K562 (cell line): Measurements from ENCODE around the gene AGAP3. TPM values are rescaled to one million over a fixed set of nuclear protein-coding genes. Genes with fewer than 3 reads are reported as not detected.

Source experiments
- BHLHE40 ChIP-seq: IDR thresholded peaks from 2 replicates; pipeline ENCODE4 v1.6.1; 2011; ENCODE audit warnings: low read length, improper control_type of control experiment
- CTBP1 ChIP-seq: fragments of 450-650 bp; IDR thresholded peaks from 2 replicates; pipeline ENCODE4 v1.6.1; 2016; ENCODE audit warnings: borderline replicate concordance
- CTCF ChIP-seq, 3 experiments: IDR thresholded peaks in 2 of 3; conservative IDR thresholded peaks in 1 of 3; 2 replicates each; pipeline ENCODE4 v1.5.1; 2011 to 2012; ENCODE audit warnings: low read length in 3 of 3, mild to moderate bottlenecking in 3 of 3, control low read depth in 2 of 3, improper control_type of control experiment in 1 of 3, inconsistent platforms in 1 of 3, low read depth in 1 of 3, mixed read lengths in 1 of 3, moderate library complexity in 1 of 3; ENCODE audit not compliant: insufficient read depth in 2 of 3
- ELF1 ChIP-seq: fragments of 200-800 bp; sonication (Bioruptor generic); IDR thresholded peaks from 2 replicates; pipeline ENCODE4 v1.6.1; 2016; ENCODE audit warnings: missing genetic modification characterization, missing compliant biosample characterization
- FOS ChIP-seq: IDR thresholded peaks from 3 replicates; pipeline ENCODE4 v1.6.1; 2011; ENCODE audit not compliant: insufficient read length; ENCODE audit errors: extremely low read depth
- HBP1 ChIP-seq: fragments of 450-650 bp; formaldehyde crosslinking; IDR thresholded peaks from 2 replicates; pipeline ENCODE4 v1.4.0; 2022; ENCODE audit warnings: missing genetic modification characterization
- MCM2 ChIP-seq: fragments of 450-650 bp; IDR thresholded peaks from 2 replicates; pipeline ENCODE4 v1.6.1; 2017; ENCODE audit warnings: low read depth, mild to moderate bottlenecking
- MCM7 ChIP-seq, 2 experiments: fragments of 450-650 bp; IDR thresholded peaks; 2 replicates each; pipeline ENCODE4 v1.6.1; 2016 to 2018
- PBX2 ChIP-seq, 2 experiments: IDR thresholded peaks in 1 of 2; conservative IDR thresholded peaks in 1 of 2; 2 replicates each; pipeline ENCODE4 v1.6.1; 2016; ENCODE audit warnings: low read depth in 2 of 2, mild to moderate bottlenecking in 1 of 2, missing compliant biosample characterization in 1 of 2, missing genetic modification characterization in 1 of 2, moderate library complexity in 1 of 2
- PYGO2 ChIP-seq: fragments of 450-650 bp; IDR thresholded peaks from 2 replicates; pipeline ENCODE4 v1.6.1; 2016; ENCODE audit warnings: mild to moderate bottlenecking, missing genetic modification characterization, moderate library complexity, missing compliant biosample characterization
- RAD21 ChIP-seq, 2 experiments: fragments of 250-450 bp in 1 of 2; fragments of 450-650 bp in 1 of 2; sonication (Bioruptor Pico) in 1 of 2; formaldehyde crosslinking in 1 of 2; IDR thresholded peaks in 1 of 2; conservative IDR thresholded peaks in 1 of 2; 2 replicates each; pipeline versions ENCODE4 v1.4.0 to v1.8.0; 2020 to 2022; ENCODE audit warnings: mild to moderate bottlenecking in 2 of 2, moderate library complexity in 1 of 2
- USF1 ChIP-seq: sonication (generic); formaldehyde crosslinking; IDR thresholded peaks from 2 replicates; pipeline ENCODE4 v1.9.0; 2022; ENCODE audit warnings: mild to moderate bottlenecking, missing genetic modification reagents
- ZBTB26 ChIP-seq: fragments of 450-650 bp; formaldehyde crosslinking; IDR thresholded peaks from 2 replicates; pipeline ENCODE4 v1.4.0; 2022; ENCODE audit warnings: missing genetic modification characterization
- ZNF609 ChIP-seq: sonication (generic); formaldehyde crosslinking; IDR thresholded peaks from 2 replicates; pipeline ENCODE4 v1.8.1; 2023; ENCODE audit warnings: missing genetic modification reagents, mild to moderate bottlenecking, borderline replicate concordance
- polyA plus RNA-seq, 8 experiments: library from polyadenylated mRNA; depleted of rRNA in 4 of 8; stranded (reverse) in 5 of 8; unstranded in 3 of 8; fragments of >200 nt; fragmentation: Nextera tagmentation in 2 of 8; fragmentation: Illumina TruSeq in 1 of 8; extraction: Ambion mirVana in 2 of 8; extraction: Trizol in 1 of 8; gene quantifications; 2 replicates each; pipeline versions ENCODE4 v1.2.1 to v1.2.3, GENCODE V29; 2011 to 2014; ENCODE audit warnings: inconsistent platforms in 1 of 8, missing spikeins in 1 of 8
- total RNA-seq, 7 experiments: library from RNA; depleted of rRNA in 6 of 7; stranded (reverse); fragments of >200 nt in 6 of 7; fragmentation: Illumina TruSeq in 2 of 7; extraction: Trizol in 2 of 7; gene quantifications; 2 replicates each; pipeline versions ENCODE4 v1.2.1 to v1.2.3, GENCODE V29; 2011 to 2021; ENCODE audit warnings: low replicate concordance in 1 of 7

AGAP3 gene
- total and polyA plus RNA-seq, 9 of the 15 experiments (the other 6 are each of a cell fraction or from before 2014, with no cell fraction given), result 3.4 to 208 (median 62.2) TPM

GRCh38 chr7:151056283-151056665 is 30.0 kb upstream of the AGAP3 start (continued):
- TF ChIP-seq HBP1 (CRISPR knock-in tag) (no peak), ZBTB26 (CRISPR knock-in tag) (no peak), PYGO2 (0 out of 2 replicates have a peak, but pooled peaks have one; percentile 31), MCM7 (IDR thresholded peaks at IDR 0.05) (no peak), FOS (no peak), MCM2 (no peak), BHLHE40 (no peak), ELF1 (no peak), ZNF609 (CRISPR knock-in tag) (no peak), RAD21 (CRISPR knock-in tag; conservative IDR thresholded peaks at IDR 0.05 in 1 of 2, IDR thresholded peaks at IDR 0.05 in 1 of 2) (no peak; a peak in 2 of 4 replicates), CTBP1 (peak; percentile 35; the same call in 1 of the 2 replicates), CTCF (IDR thresholded peaks at IDR 0.05 in 2 of 3, conservative IDR thresholded peaks at IDR 0.05 in 1 of 3; ENCODE audit: insufficient read depth in 2 of 3, low read depth in 1 of 3, low read length in 3 of 3) (peak; percentile 32 to 52 (median 47); a peak in 5 of 6 replicates), USF1 (peak; percentile 57), PBX2 (CRISPR knock-in tag; IDR thresholded peaks at IDR 0.05; ENCODE audit: low read depth) (no peak), PBX2 (tag; conservative IDR thresholded peaks at IDR 0.05; ENCODE audit: low read depth) (0 out of 2 replicates have a peak, but pooled peaks have one; percentile 42)
